Measurements from ENCODE around the gene MESD.

MESD gene

DNA sequence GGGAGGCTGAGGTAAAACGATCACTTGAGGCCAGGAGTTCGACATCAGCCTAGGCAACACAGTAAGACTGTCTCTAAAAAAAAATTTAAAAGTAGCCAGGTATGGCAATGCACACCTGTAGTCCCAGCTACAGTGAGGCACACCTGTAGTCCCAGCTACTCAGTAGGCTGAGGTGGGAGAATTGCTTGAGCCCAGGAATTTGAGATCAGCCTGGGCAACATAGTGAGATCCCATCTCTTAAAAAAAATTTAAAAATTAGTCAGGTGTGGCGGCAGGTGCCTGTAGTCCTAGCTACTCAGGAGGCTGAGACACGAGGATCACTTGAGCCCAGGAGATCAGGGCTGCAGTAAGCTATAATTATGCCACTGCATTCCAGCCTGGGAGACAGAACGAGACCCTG is 6.8 kb downstream of the MESD start:
- H3K27ac ChIP-seq: no peak overlapping the region
- TF ChIP-seq, protein P1, sequence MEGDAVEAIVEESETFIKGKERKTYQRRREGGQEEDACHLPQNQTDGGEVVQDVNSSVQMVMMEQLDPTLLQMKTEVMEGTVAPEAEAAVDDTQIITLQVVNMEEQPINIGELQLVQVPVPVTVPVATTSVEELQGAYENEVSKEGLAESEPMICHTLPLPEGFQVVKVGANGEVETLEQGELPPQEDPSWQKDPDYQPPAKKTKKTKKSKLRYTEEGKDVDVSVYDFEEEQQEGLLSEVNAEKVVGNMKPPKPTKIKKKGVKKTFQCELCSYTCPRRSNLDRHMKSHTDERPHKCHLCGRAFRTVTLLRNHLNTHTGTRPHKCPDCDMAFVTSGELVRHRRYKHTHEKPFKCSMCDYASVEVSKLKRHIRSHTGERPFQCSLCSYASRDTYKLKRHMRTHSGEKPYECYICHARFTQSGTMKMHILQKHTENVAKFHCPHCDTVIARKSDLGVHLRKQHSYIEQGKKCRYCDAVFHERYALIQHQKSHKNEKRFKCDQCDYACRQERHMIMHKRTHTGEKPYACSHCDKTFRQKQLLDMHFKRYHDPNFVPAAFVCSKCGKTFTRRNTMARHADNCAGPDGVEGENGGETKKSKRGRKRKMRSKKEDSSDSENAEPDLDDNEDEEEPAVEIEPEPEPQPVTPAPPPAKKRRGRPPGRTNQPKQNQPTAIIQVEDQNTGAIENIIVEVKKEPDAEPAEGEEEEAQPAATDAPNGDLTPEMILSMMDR (IDR thresholded peaks at IDR 0.05): no peak
- TF ChIP-seq ZFX (IDR thresholded peaks at IDR 0.05; ENCODE audit: borderline replicate concordance): no peak

DNA sequence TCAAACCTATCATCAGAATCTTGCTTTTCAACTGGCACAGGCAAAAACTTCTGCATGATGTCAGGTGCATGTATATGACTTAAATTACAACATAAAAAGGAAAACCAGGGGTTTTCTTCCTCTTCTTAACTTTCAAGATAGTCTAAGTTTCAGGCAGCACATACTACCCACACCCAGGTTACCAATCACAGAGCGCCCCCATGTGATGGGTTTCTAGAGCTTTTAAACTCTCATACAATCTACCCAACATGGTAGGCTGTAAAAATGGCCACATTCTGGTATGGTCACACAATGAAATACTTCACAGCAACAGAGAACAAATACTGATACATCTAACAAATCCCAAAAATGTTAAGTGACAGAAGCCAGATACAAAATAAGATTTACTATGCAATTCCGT is 7.4 kb downstream of the MESD start:
- no peak overlapping the region for H3K27ac ChIP-seq
- no peak for TF ChIP-seq ZFX (IDR thresholded peaks at IDR 0.05; ENCODE audit: borderline replicate concordance)
- TF ChIP-seq, protein P1 (IDR thresholded peaks at IDR 0.05): peak; percentile 21; the same call in 1 of the 2 replicates

DNA sequence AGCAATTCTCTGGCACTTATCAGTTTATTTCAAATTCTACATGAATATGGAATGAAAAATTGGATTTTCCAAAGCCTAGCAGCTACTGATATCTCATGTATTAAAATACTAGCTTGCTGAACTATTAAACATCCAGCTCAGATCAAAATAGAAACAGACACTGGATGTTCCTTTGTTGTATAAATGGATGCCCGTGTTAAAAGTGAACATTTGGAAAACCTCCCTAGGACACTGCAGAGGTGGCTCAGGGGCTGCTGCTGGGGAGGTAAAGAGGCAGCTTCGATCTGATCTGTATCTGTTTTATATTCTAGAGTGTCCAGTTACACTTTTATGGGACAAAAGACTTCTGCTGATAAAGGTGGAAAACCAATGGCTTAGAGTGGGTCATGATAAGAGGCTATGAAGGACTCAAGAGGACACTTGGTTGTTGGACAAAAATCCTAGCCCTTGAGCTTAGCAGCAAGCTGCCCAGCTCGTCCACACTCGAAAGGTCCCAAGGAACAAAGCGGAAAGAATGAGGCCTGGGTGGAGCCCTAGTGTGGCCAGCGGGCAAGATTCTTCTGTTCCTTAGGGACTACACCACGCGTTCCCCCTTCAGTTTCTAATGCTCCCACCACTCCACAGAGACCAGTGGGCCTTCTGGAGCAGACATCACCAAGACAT is 9.9 kb downstream of the MESD start:
- no peak for TF ChIP-seq ZFX (IDR thresholded peaks at IDR 0.05; ENCODE audit: borderline replicate concordance)
- TF ChIP-seq, protein P1 (IDR thresholded peaks at IDR 0.05): no peak
- H3K27ac ChIP-seq: peak overlapping the region; percentile 40

DNA sequence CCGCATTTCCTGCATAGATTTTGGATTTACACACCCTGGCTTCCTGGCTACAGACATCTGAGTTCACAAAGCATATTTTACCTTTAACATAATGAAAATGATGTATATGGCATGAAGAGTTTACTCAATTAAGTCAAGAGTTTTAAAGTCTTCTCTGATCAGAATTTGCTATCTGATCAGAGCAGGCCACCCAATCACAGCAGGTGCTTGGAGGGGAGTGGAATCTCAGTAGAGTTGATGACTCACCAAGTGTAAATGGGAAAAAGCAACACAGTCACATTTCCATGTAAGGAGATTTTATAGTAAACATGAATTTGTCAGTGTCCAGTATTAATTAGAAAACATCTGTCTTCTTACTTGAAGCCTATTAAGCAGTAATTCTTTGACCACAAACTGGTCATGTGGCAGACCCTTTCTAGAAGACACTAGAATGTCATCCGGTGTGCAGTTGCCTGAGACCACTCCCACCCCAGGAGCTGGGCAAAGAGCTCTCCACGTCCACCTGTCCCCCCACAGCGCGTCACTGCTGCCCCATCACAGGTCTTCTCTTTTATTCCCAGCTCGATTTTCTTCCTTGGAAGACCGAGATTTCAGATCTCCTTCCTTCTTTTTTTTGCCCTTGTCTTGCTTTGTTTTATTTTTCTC is 10.8 kb downstream of the MESD start:
- H3K27ac ChIP-seq: peak overlapping the region; percentile 40
- TF ChIP-seq ZFX (IDR thresholded peaks at IDR 0.05; ENCODE audit: borderline replicate concordance): no peak
- TF ChIP-seq, protein P1 (IDR thresholded peaks at IDR 0.05): no peak

DNA sequence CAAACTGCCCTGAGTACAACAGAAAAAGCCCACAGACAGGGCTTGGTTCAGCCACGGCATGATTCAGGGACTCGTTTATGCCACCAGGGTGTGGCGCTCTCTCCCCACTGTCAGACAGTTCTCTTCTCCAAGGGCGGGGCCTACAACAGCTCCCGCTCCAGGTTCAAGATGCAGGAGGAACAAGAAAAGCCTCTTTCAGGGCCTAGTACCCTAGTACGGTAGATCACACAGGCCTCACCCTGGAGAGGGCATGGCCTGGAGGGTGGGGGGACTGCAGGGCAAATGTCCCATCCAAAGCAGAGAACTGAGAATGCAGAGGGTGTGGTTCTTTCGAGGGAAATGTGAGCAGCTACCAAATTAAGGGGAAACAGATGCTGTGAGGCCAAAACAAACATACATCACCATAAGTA is 12.0 kb downstream of the MESD start:
- TF ChIP-seq ZFX (IDR thresholded peaks at IDR 0.05; ENCODE audit: borderline replicate concordance): no peak
- TF ChIP-seq, protein P1 (IDR thresholded peaks at IDR 0.05): peak; percentile 92

DNA sequence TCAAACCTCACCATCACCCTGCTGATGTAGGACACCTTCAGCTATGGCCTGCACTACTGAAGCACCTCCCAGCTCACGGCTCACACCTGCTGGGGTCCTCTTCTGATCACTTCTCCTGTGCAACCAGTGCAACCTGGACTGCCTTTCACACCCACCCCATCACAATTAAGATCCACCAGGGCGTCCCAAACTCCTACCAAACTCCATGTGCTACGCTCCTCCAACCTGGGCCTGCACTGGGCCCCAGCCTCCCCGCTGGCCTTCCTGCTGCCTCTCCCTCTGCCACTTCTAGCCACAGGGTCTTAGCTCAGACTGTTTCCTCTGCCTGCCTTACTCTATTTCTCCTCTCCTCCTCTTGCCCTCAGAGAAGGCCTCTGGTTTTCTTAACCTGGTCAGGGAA is 12.8 kb downstream of the MESD start:
- no peak overlapping the region for H3K27ac ChIP-seq
- TF ChIP-seq, protein P1 (IDR thresholded peaks at IDR 0.05): no peak
- TF ChIP-seq ZFX (IDR thresholded peaks at IDR 0.05; ENCODE audit: borderline replicate concordance): no peak

More for the DNA sequence above, 12.0 kb downstream of the MESD start:
- peak overlapping the region; percentile 40 for H3K27ac ChIP-seq

DNA sequence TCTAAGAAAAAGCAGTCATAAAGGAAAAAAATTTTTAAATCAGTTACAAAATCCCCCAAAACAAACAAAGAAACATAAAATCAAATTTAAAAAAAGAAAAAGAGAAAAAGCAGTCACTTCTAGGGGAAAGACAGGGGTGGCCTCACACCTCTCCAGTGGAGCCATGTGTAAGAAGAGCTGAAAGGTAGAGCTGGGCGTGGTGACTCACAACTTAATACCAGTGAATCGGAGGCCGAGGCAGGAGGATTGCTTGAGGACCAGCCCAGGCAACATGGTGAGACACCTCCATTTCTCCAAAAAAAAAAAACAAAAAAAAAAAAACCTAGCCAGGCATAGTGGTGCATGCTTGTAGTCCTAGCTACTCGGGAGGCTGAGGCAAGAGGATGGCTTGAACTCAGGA is 14.7 kb downstream of the MESD start:
- no peak for TF ChIP-seq ZFX (IDR thresholded peaks at IDR 0.05; ENCODE audit: borderline replicate concordance)
- TF ChIP-seq, protein P1 (IDR thresholded peaks at IDR 0.05): no peak
- H3K27ac ChIP-seq: no peak overlapping the region
